ENCODE results near the gene LYPD6.

Gene LYPD6

DNA sequence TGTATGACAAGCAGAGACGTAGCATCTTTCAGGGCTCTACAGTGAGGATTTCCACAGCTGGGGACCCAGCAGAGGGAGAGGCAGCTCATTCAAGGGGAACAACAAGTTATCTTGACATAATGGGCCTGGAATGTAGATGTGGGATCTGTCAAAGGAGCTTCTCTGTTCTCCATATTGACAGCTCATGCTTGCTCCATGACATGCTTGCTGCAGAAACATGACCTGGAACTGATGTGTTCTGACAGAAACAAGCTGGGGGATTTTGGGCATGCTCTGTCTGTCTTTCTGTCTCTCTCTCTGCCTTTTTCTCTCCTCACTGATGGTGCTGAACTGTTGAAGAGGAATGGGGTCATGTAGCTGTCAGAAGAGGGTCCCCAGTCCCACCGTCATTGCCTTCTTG lies 177.6 kb downstream of the LYPD6 start:
- DNase-seq (ENCODE audit: low spot score) (no peak), FAIRE-seq (no peak)

DNA sequence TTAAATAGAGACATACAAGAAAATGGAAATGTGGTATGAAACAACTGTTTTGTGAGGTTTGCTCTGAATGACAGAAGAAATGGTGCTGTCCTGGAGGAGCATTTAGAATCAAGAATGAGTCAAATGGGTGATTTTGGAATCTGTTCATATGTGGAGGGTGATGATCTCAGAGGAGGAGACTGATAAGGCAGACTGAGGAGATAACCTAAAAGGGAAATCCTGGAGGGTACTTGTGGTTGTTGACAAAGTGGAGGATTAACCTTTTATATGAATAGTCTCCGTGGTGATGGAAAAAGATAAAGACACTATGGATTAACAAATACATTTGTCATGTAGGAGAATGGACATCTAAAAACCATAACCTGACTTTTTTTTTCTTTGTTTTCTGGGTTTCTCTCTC lies 183.1 kb downstream of the LYPD6 start:
- FAIRE-seq = no peak
- DNase-seq (ENCODE audit: low spot score) = no peak

All from RCC 7860 (cell line).